ENCODE measurements around the gene DDX24.

The DDX24 gene

DNA sequence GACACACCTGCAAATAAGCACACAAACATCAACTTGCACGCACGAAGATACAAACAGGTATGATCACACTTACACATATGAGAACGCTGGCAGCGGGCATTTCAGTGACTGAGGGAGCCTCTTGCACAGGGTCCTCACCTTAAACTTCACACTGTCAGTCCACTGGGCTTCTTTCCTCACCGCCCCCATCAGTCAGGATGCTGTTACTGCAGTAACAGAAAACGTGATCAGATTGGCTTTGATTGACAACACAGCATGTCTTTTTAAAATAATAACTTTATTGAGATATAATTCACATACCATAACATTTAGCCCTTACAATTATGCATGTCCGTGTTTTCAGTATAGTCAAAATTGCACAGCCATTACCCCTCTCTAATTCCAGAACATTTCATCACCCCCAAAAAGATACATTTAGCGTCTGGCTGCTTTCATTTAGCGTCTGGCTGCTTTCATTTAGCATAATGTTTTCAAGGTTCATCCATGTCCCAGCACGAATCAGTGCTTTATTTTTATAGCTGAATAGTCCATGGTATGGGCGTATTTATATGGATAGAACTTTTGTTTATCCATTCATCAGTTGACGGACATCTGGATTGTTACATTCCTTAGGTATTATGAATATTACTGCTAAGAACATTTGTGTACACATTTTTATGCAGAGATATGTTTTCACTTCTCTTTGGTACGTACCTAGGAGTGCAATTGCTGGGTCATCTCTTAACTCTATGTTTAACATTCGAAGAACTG is 75.5 kb downstream of the DDX24 start:
- DNase-seq: no peak

DNA sequence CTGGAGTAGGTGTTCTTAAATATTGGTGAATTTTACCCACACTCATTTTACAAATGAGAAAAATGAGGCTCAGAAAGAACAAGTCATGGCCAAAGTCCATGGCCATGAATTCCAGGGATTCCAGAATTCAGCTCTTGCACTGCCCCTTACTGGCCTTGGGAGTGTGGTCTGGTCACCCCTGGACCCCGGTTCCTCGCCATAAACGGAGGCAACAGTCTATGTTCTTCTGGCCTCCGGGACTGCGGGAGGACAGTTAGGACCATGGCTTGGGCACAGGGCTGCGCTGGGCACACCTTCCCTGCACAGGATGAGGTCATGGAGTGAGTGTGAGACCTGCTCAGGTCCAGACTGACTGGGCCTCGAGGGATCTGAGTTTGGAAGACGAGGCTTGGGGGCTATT is 77.0 kb downstream of the DDX24 start:
- no peak for DNase-seq

DNA sequence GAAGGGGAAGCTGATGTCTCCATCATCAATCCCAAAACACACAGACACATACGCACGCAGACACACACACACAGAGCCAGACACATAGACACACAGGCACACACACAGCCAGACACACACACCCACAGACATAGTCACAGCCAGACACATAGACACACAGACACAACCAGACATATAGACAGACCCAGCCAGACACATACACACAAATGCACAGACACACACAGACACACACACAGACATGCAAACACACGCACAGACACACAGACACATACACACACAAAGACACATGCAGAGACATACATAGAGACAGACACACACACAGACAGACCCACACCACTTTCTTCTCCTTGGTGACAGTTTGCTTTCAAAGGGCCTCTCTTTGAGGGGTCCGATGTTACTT is 77.6 kb downstream of the DDX24 start:
- DNase-seq: no peak

DNA sequence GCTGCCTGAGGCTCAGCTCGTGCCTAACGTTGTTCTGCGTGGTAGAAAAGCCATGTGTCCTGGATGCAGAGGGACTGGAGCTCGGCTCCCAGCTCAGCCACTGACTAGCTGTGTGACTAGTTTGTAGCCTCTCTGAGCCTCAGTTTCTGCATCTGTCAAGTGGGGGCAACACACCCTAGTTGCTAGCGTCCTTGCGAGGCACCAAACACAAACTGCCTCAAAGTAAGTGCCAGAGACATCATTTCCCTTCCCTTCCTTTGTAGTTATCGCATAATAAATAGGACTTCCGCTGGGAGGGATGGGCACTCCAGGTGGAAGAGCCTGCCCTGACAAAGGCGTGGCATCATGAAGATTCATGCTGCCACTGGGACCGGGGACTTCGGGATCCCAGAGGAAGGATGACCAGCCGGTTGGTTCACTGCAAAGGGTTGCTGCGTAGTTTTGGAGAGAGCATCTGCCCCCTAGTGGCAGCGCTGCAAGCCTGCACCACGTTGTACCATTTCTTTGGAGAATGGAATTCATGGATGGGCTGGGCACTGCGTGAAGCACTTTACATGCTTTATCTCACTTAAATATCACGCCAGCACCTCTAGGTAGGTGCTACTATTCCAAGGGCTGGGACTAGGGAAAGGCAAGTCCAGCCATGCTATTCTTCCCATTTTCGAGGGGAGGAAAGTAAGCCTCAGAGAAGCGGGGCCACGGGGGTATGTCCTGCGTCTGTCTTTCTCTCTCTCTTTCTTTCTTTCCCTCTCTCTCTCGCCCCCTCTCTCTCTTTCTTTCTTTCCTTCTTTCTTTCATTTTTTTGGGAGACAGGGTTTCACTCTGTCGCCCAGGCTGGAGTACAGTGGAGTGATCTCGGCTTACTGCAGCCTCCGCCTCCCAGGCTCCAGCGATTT is 79.3 kb downstream of the DDX24 start:
- peak; percentile 31 for DNase-seq

DNA sequence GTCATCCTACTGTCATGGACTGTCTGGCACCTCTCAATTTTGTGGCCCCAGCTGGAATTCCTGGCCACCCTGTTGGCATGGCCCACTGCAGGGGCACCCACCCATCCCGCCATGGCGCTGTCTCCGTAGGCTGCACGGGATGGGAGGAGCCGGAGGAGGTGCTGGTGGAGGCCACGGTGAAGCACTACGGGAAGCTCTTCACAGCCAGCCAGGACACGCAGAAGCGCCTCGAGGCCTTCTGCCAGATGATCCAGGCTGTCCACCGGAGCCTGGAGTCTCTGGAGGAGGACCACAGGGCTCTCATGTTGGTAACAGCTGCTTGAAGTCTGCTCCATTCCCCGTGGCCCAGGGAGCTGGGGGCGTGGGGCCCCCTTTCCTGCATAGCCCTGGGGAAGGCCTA is 80.0 kb downstream of the DDX24 start:
- DNase-seq: no peak

DNA sequence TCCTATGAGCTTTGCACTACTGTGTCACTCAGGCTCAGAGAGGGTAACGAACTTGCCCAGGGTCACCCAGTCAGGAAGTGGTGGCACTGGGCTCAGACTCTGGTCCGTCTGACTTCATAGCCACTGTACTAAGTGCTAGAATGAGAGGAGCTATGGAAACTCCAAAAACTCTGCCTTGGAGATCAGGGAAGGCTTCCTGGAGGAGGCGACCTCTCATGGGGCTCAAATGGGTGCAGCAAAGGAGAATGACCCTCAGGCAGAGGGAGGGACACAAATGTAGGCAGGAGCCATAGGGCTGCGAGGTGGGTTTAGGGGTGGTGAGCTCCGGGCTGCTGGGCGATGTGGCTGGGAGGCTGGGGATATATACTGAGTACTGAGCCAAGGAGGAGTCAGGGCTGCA is 80.7 kb downstream of the DDX24 start:
- DNase-seq: no peak

DNA sequence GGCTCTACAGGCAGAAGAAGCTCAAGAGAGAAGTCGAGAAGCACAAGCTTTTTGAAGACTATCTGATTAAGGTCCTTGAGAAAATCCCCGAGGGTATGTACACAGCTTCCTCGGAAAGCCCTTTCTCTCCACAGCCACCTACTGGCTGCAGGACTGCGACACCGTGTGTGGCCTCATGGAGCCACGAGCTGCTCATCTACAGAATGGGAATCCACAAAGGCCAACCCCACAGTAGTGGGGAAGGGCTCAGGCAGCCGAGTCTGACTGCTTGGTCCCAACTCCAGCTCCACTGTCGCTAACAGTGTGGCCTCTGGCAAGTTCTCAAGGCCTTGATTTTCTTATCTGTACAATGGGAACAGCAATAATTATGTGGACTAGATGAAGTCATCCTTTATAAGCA is 81.4 kb downstream of the DDX24 start:
- no peak for DNase-seq

DNA sequence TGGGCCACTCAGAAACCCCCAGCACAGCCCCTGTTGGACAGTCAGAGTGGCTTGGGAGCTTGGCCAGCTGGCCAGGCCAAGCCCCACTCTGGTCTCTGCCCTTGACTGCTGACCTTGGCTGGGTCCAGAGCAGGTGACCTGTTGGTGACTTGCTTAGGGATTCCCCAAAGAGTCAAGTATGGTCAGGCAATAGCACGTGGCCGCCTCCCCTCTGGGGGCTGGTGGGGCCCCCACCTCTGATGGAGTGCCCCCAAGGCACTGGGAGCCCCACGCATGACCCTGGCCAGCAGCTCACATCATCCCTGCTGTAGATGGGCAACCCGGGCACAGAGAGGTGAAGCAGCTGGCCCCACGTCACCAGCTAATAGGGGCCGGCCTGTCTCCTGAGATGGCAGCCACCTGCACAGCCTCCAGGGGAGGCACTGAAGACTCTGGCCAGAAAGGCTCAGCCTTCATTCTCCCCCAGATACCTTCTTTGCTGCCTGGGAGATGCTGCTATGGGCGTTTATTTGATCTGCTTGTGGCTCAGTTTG is 82.1 kb downstream of the DDX24 start:
- DNase-seq: no peak

Data from MV-4-11 (cell line).